HuH-7.5 (cell line): Measurements from ENCODE around the gene ITPRIPL2.

Source experiments
- DNase-seq: peaks from one replicate; pipeline ENCODE4 v3.0.0; 2011; ENCODE audit warnings: low spot score

Gene ITPRIPL2

GRCh38 chr16:19119564-19119963, 5.8 kb downstream of the ITPRIPL2 start:
- no peak for DNase-seq

DNA sequence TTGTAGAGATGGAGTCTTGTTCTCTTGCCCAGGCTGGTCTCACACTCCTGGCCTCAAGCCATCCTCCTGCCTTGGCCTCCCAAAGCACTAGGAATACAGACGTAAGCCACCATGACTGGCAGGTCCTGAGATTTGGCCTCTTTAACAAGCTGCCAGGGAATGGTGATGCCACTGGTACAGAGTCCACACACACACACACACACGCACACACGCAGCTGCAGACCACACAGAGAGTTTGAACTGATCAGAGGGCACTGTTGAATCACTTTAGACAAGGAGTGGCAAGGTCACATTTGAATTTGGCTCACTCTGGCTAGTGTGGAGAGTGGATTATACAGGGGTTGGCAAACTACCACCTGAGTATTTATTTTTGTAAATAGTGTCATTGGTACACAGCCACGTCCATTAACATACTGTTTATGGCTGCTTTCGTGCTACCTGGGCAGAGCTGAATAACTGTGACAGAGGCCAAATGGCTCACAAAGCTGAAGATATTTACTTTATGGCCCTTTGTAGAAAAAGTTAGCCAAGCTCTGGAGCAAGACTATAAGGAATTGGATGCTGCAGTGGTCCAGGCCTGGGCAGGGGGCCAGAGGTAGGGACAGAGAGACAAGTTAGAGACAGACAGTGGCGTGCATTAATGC, 9.9 kb downstream of the ITPRIPL2 start:
- DNase-seq: no peak

DNA sequence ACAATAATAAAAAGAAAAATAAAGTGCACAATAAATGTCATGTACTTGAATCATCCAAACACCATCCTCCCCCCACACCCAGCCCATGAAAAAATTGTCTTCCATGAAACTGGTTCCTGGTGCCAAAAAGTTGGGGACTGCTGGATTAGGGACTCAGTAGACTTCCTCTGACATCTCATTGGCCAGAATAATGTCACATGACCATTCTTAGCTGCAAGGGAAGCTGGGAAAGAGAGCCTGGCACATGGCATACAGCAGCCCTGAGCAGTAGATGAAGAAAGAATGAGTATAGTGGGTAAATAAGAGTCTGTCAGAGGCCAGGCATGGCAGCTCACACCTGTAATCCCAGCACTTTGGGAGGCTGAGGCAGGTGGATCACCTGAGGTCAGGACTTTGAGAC, 12.5 kb downstream of the ITPRIPL2 start:
- no peak for DNase-seq

DNA sequence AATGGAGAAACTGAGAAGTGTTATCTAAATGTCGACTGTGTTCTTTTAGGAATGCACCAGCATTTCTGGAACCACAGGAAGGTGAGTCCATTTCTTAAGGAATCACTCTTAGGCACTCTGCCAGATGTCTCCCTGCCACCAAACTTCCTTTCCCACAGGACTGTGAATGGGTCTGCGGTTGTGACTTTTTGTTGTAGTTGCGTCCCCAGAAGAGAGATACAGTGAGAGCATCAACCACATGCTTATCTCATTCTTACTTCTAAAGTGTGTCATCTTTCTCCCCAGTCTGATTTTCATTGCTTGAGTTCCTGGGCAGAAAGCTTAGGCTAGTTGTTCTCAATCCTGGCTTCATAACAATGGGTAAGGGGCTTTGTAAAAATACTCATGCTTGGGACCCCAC, 13.4 kb downstream of the ITPRIPL2 start:
- DNase-seq: no peak

DNA sequence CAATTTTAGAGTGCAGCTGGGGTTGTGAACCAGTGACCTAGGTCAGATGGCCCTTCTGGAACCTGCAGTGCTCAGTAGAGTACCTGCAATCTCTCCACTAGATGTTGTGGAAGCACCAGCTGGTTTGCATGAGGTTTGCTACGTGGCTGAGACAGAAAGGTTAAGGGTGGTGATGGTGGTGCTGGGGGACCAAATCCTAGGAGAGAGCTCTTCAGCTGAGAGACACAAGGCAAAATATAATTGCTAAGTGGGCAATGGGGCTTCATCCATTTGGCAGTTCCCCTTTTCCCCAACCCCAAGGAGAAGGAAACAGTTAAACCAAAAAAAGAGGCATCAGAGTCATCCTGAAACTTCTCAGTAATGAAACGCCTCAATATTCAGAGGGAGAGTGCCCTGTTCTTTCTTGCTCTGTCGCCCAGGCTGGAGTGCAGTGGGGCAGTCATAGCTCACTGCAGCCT, 13.9 kb downstream of the ITPRIPL2 start:
- DNase-seq: no peak

- no peak for DNase-seq
Observed at GRCh38 chr16:19128454-19129200, 14.9 kb downstream of the ITPRIPL2 start.

GRCh38 chr16:19130385-19130784, 16.6 kb downstream of the ITPRIPL2 start:
- DNase-seq: no peak

- no peak for DNase-seq
Observed at GRCh38 chr16:19130852-19131824, 17.4 kb downstream of the ITPRIPL2 start.

GRCh38 chr16:19131825-19132218, 18.1 kb downstream of the ITPRIPL2 start:
- no peak for DNase-seq

DNA sequence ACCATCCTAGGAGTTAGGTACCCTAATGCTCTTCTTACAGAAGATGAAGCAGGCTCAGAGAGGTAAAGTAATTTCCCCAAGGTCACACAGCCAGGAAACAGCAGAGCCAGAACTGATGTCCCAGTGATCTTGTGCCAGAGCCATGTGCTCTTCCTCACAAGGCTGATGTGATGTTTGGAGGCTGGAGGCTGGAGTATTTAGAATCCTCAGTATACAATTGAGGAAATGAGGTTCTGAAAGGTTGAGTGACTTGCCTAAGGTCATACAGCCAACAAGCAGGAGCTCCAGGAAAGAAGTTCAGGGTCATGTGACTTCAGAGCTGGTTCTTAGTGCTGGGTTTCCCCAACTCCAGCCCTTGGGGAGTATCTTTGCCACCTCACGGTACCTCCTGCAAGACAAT, 18.5 kb downstream of the ITPRIPL2 start:
- no peak for DNase-seq

DNA sequence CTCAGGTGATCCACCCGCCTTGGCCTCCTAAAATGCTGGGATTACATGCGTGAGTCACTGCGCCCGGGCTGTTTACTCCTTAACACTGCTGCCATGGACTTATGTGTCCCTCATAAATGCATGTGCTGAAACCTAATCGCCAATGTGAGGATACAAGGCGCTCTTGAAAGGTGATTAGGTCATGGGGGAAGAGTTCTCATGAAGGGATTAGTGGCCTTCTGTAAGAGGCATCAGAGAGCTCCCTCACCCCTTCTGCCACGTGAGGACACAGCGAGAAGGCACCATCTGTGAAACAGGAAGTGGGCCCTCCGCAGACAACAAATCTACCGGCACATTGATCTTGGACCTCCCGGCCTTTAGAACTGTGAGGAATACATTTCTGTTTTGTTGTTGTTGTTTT, 19.1 kb downstream of the ITPRIPL2 start:
- DNase-seq: no peak

GRCh38 chr16:19133600-19133999, 19.8 kb downstream of the ITPRIPL2 start:
- DNase-seq: no peak

- no peak for DNase-seq
Observed at GRCh38 chr16:19135201-19135842, 21.6 kb downstream of the ITPRIPL2 start.

DNA sequence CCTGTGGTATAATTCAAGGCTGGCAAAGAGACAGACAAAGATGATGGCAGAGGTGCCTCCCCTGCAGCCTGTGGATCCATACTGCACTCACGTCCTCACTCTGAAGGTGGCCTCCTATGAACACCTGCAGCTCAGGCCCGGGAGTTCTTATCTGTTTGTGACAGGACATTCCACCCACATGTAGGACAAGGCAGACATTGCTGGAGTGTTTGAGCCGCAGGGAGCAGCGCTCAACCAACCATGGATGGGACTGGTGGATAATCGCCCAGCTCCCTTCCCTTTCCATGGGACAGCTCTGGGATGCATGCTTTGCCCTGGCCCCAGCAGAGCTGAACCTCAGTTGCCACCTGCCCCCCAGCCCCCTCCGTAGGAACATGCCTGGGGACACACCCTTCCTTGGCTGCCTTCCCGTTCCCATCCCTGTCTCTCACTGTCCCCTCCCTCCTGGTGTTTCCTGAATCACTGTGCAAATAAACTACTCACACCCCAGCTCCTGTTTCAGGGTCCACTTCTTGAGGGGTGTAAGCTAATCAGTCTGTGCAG, 22.2 kb downstream of the ITPRIPL2 start:
- DNase-seq: no peak

GRCh38 chr16:19136549-19137196, 22.9 kb downstream of the ITPRIPL2 start:
- no peak for DNase-seq

DNA sequence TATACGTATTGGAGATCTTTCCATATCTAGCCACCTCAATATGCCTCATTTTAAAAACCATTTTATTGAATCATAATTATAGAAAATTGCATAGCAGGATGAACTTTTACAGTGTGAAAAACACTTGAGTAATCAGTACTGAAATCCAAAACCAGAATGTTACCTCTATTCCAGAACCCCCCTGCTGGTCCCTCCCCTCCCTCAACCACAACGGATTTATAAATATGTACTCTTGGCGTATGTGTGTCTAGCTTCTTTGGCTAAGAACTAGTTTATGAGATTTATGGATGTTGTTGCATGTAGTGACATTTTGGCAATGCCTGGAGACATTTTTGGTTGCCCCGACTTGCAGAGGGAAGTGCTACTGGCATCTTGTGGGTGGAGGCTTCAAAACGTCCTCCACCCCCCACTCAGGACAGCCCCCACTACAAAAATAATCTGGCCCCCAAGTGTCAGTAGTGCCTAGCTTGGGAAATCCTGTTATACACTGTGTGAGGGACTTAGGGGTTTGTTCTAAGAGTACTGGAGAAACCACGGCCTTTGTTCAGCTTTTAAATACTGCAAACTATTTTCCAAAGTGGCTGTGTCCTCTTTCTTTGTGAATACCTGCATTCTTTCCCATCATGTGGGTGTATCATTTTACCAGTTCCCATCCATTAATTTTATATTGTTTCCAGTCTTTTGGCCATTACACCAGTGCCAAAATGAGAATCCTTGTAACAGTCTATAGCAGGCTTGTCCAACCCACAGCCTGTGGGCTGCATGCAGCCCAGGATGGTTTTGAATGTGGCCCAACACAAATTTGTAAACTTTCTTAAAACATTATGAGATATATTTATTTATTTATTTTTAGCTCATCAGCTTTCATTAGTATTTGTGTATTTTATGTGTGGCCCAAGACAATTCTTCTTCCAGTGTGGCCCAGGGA, 23.7 kb downstream of the ITPRIPL2 start:
- no peak for DNase-seq

- no peak for DNase-seq
Observed at GRCh38 chr16:19138601-19139000, 24.8 kb downstream of the ITPRIPL2 start.

DNA sequence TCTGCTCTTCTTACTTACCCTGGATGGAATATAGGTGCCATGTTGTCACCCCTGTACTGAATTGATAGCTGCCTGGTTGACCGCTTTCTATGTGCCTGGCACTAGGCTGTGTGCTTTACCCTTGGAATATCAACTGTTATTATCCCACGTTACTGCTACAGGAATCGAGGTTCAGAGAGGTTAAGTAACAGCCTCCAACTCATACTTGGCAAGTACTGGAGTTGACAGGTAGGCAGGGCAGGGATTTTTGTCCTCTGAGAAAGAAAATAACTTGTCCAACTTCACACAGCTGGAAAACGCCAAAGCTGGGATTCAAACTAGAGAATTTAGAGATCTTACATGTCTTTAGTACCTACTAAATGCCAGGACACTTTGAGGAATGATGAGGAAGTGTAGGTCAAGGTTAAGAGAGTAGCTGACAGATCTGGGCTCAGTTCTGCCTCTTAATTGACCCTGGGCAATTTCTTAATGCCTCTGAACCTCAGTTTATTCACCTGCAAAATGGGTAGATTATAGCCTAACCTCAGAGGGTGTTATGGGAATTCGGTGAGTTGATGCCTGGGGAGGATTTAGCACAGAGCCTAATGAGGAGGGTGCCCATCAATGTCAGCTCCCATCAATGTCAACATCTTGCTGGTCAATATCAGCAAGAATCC, 25.8 kb downstream of the ITPRIPL2 start:
- no peak for DNase-seq

DNA sequence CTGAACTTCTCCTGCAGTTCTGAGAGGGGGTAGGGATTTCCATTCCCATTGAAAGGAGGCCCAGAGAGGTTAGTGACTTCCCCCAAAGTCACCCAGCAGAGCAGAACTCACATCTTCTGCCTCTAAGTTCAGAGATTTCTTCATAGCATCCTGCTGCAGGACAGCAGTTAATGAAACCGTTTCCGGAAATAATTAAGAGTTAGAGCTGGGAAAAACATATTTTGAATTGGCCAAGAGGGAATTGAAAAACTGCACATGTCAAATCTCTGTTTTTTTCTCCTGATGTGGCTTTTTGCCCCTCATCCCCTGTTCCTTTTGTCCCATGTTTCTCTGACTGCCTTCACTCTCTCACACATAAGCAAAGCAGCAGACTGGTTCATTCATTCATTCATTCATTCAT, 26.6 kb downstream of the ITPRIPL2 start:
- DNase-seq: no peak
